Keratinocyte (primary cell): ENCODE results near the gene MAPK14.

Source experiments
- CTCF ChIP-seq, 3 experiments: IDR thresholded peaks in 1 of 3; conservative IDR thresholded peaks in 1 of 3; optimal IDR thresholded peaks in 1 of 3; 2 replicates in 2 of 3; 3 replicates in 1 of 3; pipeline versions ENCODE3 to v1.5.1; 2011; ENCODE audit warnings: low read length in 3 of 3, mild to moderate bottlenecking in 3 of 3, moderate library complexity in 2 of 3, control low read depth in 1 of 3, inconsistent platforms in 1 of 3; ENCODE audit not compliant: insufficient read depth in 2 of 3; ENCODE audit errors: extremely low read depth in 1 of 3
- EZH2 ChIP-seq: IDR thresholded peaks from one replicate; pipeline ENCODE4 v1.6.1; 2012; ENCODE audit warnings: inconsistent platforms, mild to moderate bottlenecking, low read length, moderate library complexity

GRCh38 chr6:35984701-35985100 is 42.9 kb upstream of the MAPK14 start:
- TF ChIP-seq CTCF (optimal IDR thresholded peaks at IDR 0.05 in 1 of 3, IDR thresholded peaks at IDR 0.05 in 1 of 3, conservative IDR thresholded peaks at IDR 0.05 in 1 of 3; ENCODE audit: extremely low read depth in 1 of 3, insufficient read depth in 2 of 3, low read length in 3 of 3) (no peak), EZH2 (no peak)
